Suprapubic skin (tissue), 4 donors: Measurements from ENCODE around the gene IQCM.

Experiments used
- EP300 ChIP-seq: sonication (generic); formaldehyde crosslinking; IDR thresholded peaks from one replicate; pipeline ENCODE4 v1.6.1; 2017; ENCODE audit warnings: antibody characterized with exemption
- POLR2A ChIP-seq, 2 donors: fragments of 450-650 bp; IDR thresholded peaks; one replicate each; pipeline ENCODE4 v1.6.1; 2017; ENCODE audit warnings: antibody characterized with exemption in 2 of 2, mild to moderate bottlenecking in 2 of 2, moderate library complexity in 2 of 2
- POLR2AphosphoS5 ChIP-seq, 3 donors: sonication (generic); formaldehyde crosslinking; IDR thresholded peaks; one replicate each; pipeline ENCODE4 v1.6.1; 2017; ENCODE audit warnings: antibody characterized with exemption in 3 of 3
- TF ChIP-seq, protein P1 (sequence below), 2 donors: fragments of 200-600 bp in 1 of 2; fragments of 450-650 bp in 1 of 2; sonication (generic) in 1 of 2; IDR thresholded peaks; one replicate each; pipeline ENCODE4 v1.5.1; 2016 to 2019; ENCODE audit warnings: antibody characterized with exemption in 2 of 2, mild to moderate bottlenecking in 1 of 2, moderate library complexity in 1 of 2

DNA sequence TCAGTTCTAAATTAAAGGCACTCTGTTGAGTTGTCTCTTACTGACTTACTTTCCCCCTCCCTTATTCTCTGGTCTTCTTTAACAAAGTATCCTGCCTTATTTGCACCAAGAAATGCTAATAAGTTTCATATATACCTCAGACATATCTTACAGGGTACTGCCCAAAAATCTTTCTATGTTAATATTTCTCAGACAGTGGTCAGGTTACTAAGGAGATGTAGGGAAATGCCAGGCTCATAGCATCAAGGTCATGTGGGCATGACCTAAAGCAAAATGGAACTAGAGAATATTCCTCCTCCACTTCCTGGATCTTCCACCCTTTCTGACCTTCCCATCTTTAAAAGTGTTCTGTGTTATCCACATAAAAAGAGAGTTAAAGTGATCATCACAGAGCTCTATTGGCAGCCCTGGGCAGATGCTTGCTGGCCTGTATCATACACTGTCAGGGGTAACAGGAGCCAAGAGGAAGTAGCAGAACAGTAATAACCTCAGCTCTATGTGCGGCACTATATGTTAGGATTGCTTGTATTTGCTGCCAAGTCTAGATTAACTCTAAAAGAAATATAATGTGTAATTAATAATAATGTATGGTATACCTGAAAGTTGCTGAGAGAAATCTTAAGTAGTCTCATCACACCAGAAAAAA, 74.3 kb downstream of the IQCM start:
- TF ChIP-seq POLR2AphosphoS5 (IDR thresholded peaks at IDR 0.05) (no peak), POLR2A (IDR thresholded peaks at IDR 0.05) (no peak), EP300 (no peak)
- TF ChIP-seq, protein P1, sequence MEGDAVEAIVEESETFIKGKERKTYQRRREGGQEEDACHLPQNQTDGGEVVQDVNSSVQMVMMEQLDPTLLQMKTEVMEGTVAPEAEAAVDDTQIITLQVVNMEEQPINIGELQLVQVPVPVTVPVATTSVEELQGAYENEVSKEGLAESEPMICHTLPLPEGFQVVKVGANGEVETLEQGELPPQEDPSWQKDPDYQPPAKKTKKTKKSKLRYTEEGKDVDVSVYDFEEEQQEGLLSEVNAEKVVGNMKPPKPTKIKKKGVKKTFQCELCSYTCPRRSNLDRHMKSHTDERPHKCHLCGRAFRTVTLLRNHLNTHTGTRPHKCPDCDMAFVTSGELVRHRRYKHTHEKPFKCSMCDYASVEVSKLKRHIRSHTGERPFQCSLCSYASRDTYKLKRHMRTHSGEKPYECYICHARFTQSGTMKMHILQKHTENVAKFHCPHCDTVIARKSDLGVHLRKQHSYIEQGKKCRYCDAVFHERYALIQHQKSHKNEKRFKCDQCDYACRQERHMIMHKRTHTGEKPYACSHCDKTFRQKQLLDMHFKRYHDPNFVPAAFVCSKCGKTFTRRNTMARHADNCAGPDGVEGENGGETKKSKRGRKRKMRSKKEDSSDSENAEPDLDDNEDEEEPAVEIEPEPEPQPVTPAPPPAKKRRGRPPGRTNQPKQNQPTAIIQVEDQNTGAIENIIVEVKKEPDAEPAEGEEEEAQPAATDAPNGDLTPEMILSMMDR (IDR thresholded peaks at IDR 0.05), result no peak
